Lower lobe of right lung (tissue), 2 donors: ENCODE results near the gene DPY19L3. TPM values are rescaled to one million over a fixed set of nuclear protein-coding genes. Genes with fewer than 3 reads are reported as not detected.
A peak's percentile ranks its signal among the peaks of the same experiment; 100 is the strongest.

ENCODE experiments used
- ATAC-seq, 2 donors: fragments of 200-7000 bp; cut with Tn5 transposase; one replicate each; pipeline ENCODE4 v1.9.1; 2020 to 2022; ENCODE audit warnings: mild to moderate bottlenecking in 2 of 2, moderate library complexity in 2 of 2
- DNase-seq: peaks from one replicate; pipeline ENCODE4 v3.0.0-alpha.2; 2020
- H3K27ac ChIP-seq: fragments of 200-600 bp; one replicate; pipeline ENCODE4 v1.8.0; 2022
- H3K27me3 ChIP-seq: fragments of 200-600 bp; one replicate; pipeline ENCODE4 v1.8.0; 2022; ENCODE audit warnings: low read depth
- H3K36me3 ChIP-seq: fragments of 200-600 bp; one replicate; pipeline ENCODE4 v1.8.0; 2022; ENCODE audit warnings: mild to moderate bottlenecking
- H3K4me1 ChIP-seq: fragments of 200-600 bp; one replicate; pipeline ENCODE4 v1.8.0; 2022
- H3K4me3 ChIP-seq: fragments of 200-600 bp; one replicate; pipeline ENCODE4 v1.8.0; 2022; ENCODE audit warnings: mild to moderate bottlenecking
- H3K9me3 ChIP-seq: fragments of 200-600 bp; one replicate; pipeline ENCODE4 v1.8.0; 2022
- CTCF ChIP-seq: fragments of 200-600 bp; IDR thresholded peaks from one replicate; pipeline ENCODE4 v1.8.0; 2022; ENCODE audit warnings: antibody characterized with exemption, mild to moderate bottlenecking
- intact Hi-C: fragments of 100-400 bp; cut with DNase I; formaldehyde crosslinking; loops from one replicate; pipeline ENCODE4 v1.11.0; 2022
- total RNA-seq: library from RNA; stranded (reverse); fragmentation: NEBNext Ultra II Directional; extraction: Animal tissue kit (Norgen Biotek cat#: 25700); gene quantifications from one replicate; pipeline ENCODE4 v1.2.1, GENCODE V29; 2021
- donor health status: DM: no; HTN: yes; CAD: no; lungs with severe emphysema.

Gene DPY19L3
- total RNA-seq, 1 donor from 2014 or later: 24.9 TPM

GRCh38 chr19:32361574-32362317 is 43.8 kb upstream of the DPY19L3 start:
- peak overlapping the region; percentile 69 for H3K27ac ChIP-seq
- H3K4me1 ChIP-seq: peaks cover 22% of the 10 kb centered on the region
- DNase-seq (no peak), ATAC-seq (peak in 1 of 2 donors; percentile 28)
- peaks cover 4% of the 10 kb centered on the region for H3K27me3 ChIP-seq
- no peak for TF ChIP-seq CTCF
- H3K36me3 ChIP-seq: peaks cover 71% of the 10 kb centered on the region
- H3K4me3 ChIP-seq: no peak overlapping the region
- H3K9me3 ChIP-seq: no peaks in the 10 kb centered on the region
- intact Hi-C loops: no loop called here

GRCh38 chr19:32362318-32362691 is 43.3 kb upstream of the DPY19L3 start:
- Histone ChIP-seq H3K27me3 (peaks cover 4% of the 10 kb centered on the region), H3K4me3 (no peak overlapping the region), H3K4me1 (peaks cover 22% of the 10 kb centered on the region), H3K36me3 (peaks cover 65% of the 10 kb centered on the region), H3K9me3 (no peaks in the 10 kb centered on the region), H3K27ac (peak overlapping the region; percentile 69)
- TF ChIP-seq CTCF: no peak
- DNase-seq (no peak), ATAC-seq (peak in 1 of 2 donors; percentile 75)
- intact Hi-C loops: no loop called here

GRCh38 chr19:32363175-32363574 is 42.4 kb upstream of the DPY19L3 start:
- peaks cover 22% of the 10 kb centered on the region for H3K4me1 ChIP-seq
- peaks cover 4% of the 10 kb centered on the region for H3K27me3 ChIP-seq
- TF ChIP-seq CTCF: no peak
- intact Hi-C loops: no loop called here
- DNase-seq (no peak), ATAC-seq (peak; percentile 86 to 88)
- H3K9me3 ChIP-seq: no peaks in the 10 kb centered on the region
- H3K4me3 ChIP-seq: no peak overlapping the region
- H3K27ac ChIP-seq: peak overlapping the region; percentile 69
- peaks cover 56% of the 10 kb centered on the region for H3K36me3 ChIP-seq

GRCh38 chr19:32363632-32364031 is 41.9 kb upstream of the DPY19L3 start:
- intact Hi-C loops: no loop called here
- DNase-seq (no peak), ATAC-seq (peak; percentile 7 to 11)
- TF ChIP-seq CTCF: no peak
- peaks cover 52% of the 10 kb centered on the region for H3K36me3 ChIP-seq
- H3K27ac ChIP-seq: peak overlapping the region; percentile 69
- peaks cover 4% of the 10 kb centered on the region for H3K27me3 ChIP-seq
- H3K9me3 ChIP-seq: no peaks in the 10 kb centered on the region
- no peak overlapping the region for H3K4me3 ChIP-seq
- peaks cover 22% of the 10 kb centered on the region for H3K4me1 ChIP-seq

GRCh38 chr19:32364040-32364439 is 41.5 kb upstream of the DPY19L3 start:
- Histone ChIP-seq H3K36me3 (peaks cover 48% of the 10 kb centered on the region), H3K27ac (peak overlapping the region; percentile 69), H3K27me3 (peaks cover 4% of the 10 kb centered on the region), H3K4me3 (no peak overlapping the region), H3K4me1 (peaks cover 22% of the 10 kb centered on the region), H3K9me3 (no peaks in the 10 kb centered on the region)
- intact Hi-C loops: no loop called here
- DNase-seq (no peak), ATAC-seq (no peak)
- TF ChIP-seq CTCF: no peak
